K562 (cell line): ENCODE results near the gene TMEM161B. TPM values are rescaled to one million over a fixed set of nuclear protein-coding genes. Genes with fewer than 3 reads are reported as not detected.

Source experiments
- ATAC-seq: fragments of 200-7000 bp; cut with Tn5 transposase; 3 replicates; pipeline ENCODE4 v1.9.1; 2020; ENCODE audit warnings: moderate library complexity
- BruUV-seq: library from RNA; stranded (reverse); fragments of 400-500 nt; replicated peaks from 2 replicates; lab custom pipeline; 2021; lab: Mats Ljungman, UMichigan
- CTCF ChIA-PET: fragments of 300-600 bp; formaldehyde crosslinking; extraction: SDS; loops from one replicate; lab custom pipeline; 2021; ENCODE audit warnings: low intra/inter-chr PET ratio; lab: Yijun Ruan, JAX
- POLR2A ChIA-PET: fragments of 300-600, 350-650 bp; sonication (Branson Sonifier 250); formaldehyde crosslinking; extraction: SDS; loops from one replicate; lab custom pipeline; 2021; ENCODE audit warnings: antibody characterized with exemption, inconsistent platforms; lab: Yijun Ruan, JAX
- DNase-seq, 4 experiments: peaks; one replicate each; pipeline versions ENCODE4 v3.0.0 to v3.0.0-alpha.2; 2011 to 2018; ENCODE audit warnings: low spot score in 3 of 4, mixed read lengths in 3 of 4; ENCODE audit errors: extremely low read depth in 1 of 4
- FAIRE-seq: peaks from 2 replicates; lab custom pipeline; 2011; peaks lifted over from hg19 to GRCh38; lab: Jason Lieb, UNC
- H2AFZ ChIP-seq: 2 replicates; pipeline ENCODE4 v1.6.0; 2011; ENCODE audit warnings: low read depth, low read length, control low read depth, inconsistent platforms
- H3K27ac ChIP-seq: fragments of 200-600 bp; 3 replicates; pipeline ENCODE4 v1.8.0; 2011; ENCODE audit warnings: low read depth, mild to moderate bottlenecking, control low read depth, inconsistent platforms, low read length, moderate library complexity, mixed read lengths; ENCODE audit errors: extremely low read depth
- H3K27me3 ChIP-seq, 2 experiments: fragments of 300-600 bp in 1 of 2; 2 replicates in 1 of 2; 3 replicates in 1 of 2; pipeline versions ENCODE4 v1.6.0 to v1.8.0; 2011; ENCODE audit warnings: inconsistent platforms in 2 of 2, low read length in 2 of 2, mild to moderate bottlenecking in 1 of 2, mixed read lengths in 1 of 2, moderate library complexity in 1 of 2; ENCODE audit not compliant: control insufficient read depth in 2 of 2, insufficient read depth in 2 of 2
- H3K36me3 ChIP-seq: fragments of 300-600 bp; 3 replicates; pipeline ENCODE4 v1.8.0; 2011; ENCODE audit warnings: mild to moderate bottlenecking, low read length, inconsistent platforms; ENCODE audit not compliant: control insufficient read depth, insufficient read depth
- H3K4me1 ChIP-seq, 2 experiments: fragments of 200-600 bp in 1 of 2; replicated peaks in 1 of 2; 2 replicates in 1 of 2; 3 replicates in 1 of 2; pipeline versions ENCODE4 v1.5.1 to v1.8.0; 2011; ENCODE audit warnings: inconsistent platforms in 2 of 2, low read length in 2 of 2, mild to moderate bottlenecking in 1 of 2, mixed read lengths in 1 of 2, moderate library complexity in 1 of 2; ENCODE audit not compliant: control insufficient read depth in 2 of 2, insufficient read depth in 2 of 2
- H3K4me2 ChIP-seq: 2 replicates; pipeline ENCODE4 v1.6.1; 2011; ENCODE audit warnings: low read length, control low read depth, inconsistent platforms, mixed read lengths; ENCODE audit not compliant: insufficient read depth
- H3K4me3 ChIP-seq: fragments of 200-600 bp; sonication (generic), shearing (Covaris generic); 2 replicates; pipeline ENCODE4 v1.5.1; 2016; ENCODE audit warnings: control low read depth, inconsistent platforms
- H3K79me2 ChIP-seq: fragments of 200-600 bp; 3 replicates; pipeline ENCODE4 v1.8.0; 2011; ENCODE audit warnings: low read length, inconsistent platforms; ENCODE audit not compliant: control insufficient read depth, insufficient read depth
- H3K9ac ChIP-seq, 2 experiments: 2 replicates each; pipeline versions ENCODE4 v1.6.0 to v1.6.1; 2011; ENCODE audit warnings: low read depth in 2 of 2, low read length in 2 of 2, control low read depth in 1 of 2, inconsistent platforms in 1 of 2, mild to moderate bottlenecking in 1 of 2, mixed read lengths in 1 of 2; ENCODE audit not compliant: insufficient read depth in 1 of 2
- H3K9me1 ChIP-seq: one replicate; pipeline ENCODE4 v1.6.0; 2011; ENCODE audit warnings: inconsistent platforms, mild to moderate bottlenecking, low read length, moderate library complexity; ENCODE audit not compliant: control insufficient read depth, insufficient read depth
- H3K9me3 ChIP-seq: replicated peaks from 2 replicates; pipeline ENCODE4 v1.5.1; 2011; ENCODE audit warnings: low read depth, low read length, inconsistent platforms; ENCODE audit not compliant: control insufficient read depth, insufficient read depth
- H4K20me1 ChIP-seq: replicated peaks from 2 replicates; pipeline ENCODE4 v1.6.1; 2011; ENCODE audit warnings: low read length, inconsistent platforms, mixed read lengths; ENCODE audit not compliant: control insufficient read depth, insufficient read depth
- ARNT ChIP-seq, 2 experiments: fragments of 450-650 bp; IDR thresholded peaks; 2 replicates each; pipeline ENCODE4 v1.6.1; 2016; ENCODE audit warnings: mild to moderate bottlenecking in 1 of 2
- CAMTA2 ChIP-seq: fragments of 250-450 bp; sonication (Bioruptor Pico); conservative IDR thresholded peaks from 2 replicates; pipeline ENCODE4 v1.5.1; 2022
- CBFB ChIP-seq: sonication (generic); formaldehyde crosslinking; IDR thresholded peaks from 2 replicates; pipeline ENCODE4 v1.4.0; 2020; ENCODE audit warnings: mild to moderate bottlenecking, missing genetic modification reagents
- GMEB1 ChIP-seq: fragments of 250-450 bp; sonication (Bioruptor Pico); IDR thresholded peaks from 2 replicates; pipeline ENCODE4 v1.4.0; 2020; ENCODE audit warnings: mild to moderate bottlenecking
- KLF16 ChIP-seq: IDR thresholded peaks from 2 replicates; pipeline ENCODE4 v1.6.1; 2016; ENCODE audit warnings: antibody characterized with exemption
- MAFG ChIP-seq: fragments of 450-650 bp; conservative IDR thresholded peaks from 2 replicates; pipeline ENCODE4 v1.6.1; 2016; ENCODE audit warnings: missing genetic modification characterization, missing compliant biosample characterization
- SMAD2 ChIP-seq: fragments of 150-350 bp; IDR thresholded peaks from 2 replicates; pipeline ENCODE4 v1.6.1; 2014; ENCODE audit warnings: low read depth, mild to moderate bottlenecking, low read length
- XRCC4 ChIP-seq: IDR thresholded peaks from one replicate; pipeline ENCODE4 v1.6.1; 2011; ENCODE audit not compliant: insufficient read depth, insufficient read length; ENCODE audit errors: extremely low read depth
- ZBTB34 ChIP-seq: fragments of 250-450 bp; sonication (Bioruptor Pico); IDR thresholded peaks from 2 replicates; pipeline ENCODE4 v1.8.0; 2021; ENCODE audit warnings: mild to moderate bottlenecking, moderate library complexity
- ZNF124 ChIP-seq: sonication (generic); formaldehyde crosslinking; IDR thresholded peaks from 2 replicates; pipeline ENCODE4 v1.8.1; 2022; ENCODE audit warnings: missing genetic modification reagents
- in situ Hi-C: fragments of 300-500 bp; cut with MboI; formaldehyde crosslinking; loops from 4 replicates; pipeline ENCODE4 v1.15.0; 2018; ENCODE audit warnings: inconsistent platforms, mixed read lengths
- intact Hi-C: fragments of 100-400 bp; cut with micrococcal nuclease; formaldehyde crosslinking; loops from 2 replicates; pipeline ENCODE4 v1.14.2; 2022
- polyA plus RNA-seq, 8 experiments: library from polyadenylated mRNA; depleted of rRNA in 4 of 8; stranded (reverse) in 5 of 8; unstranded in 3 of 8; fragments of >200 nt; fragmentation: Nextera tagmentation in 2 of 8; fragmentation: Illumina TruSeq in 1 of 8; extraction: Ambion mirVana in 2 of 8; extraction: Trizol in 1 of 8; gene quantifications; 2 replicates each; pipeline versions ENCODE4 v1.2.1 to v1.2.3, GENCODE V29; 2011 to 2014; ENCODE audit warnings: inconsistent platforms in 1 of 8, missing spikeins in 1 of 8
- total RNA-seq, 7 experiments: library from RNA; depleted of rRNA in 6 of 7; stranded (reverse); fragments of >200 nt in 6 of 7; fragmentation: Illumina TruSeq in 2 of 7; extraction: Trizol in 2 of 7; gene quantifications; 2 replicates each; pipeline versions ENCODE4 v1.2.1 to v1.2.3, GENCODE V29; 2011 to 2021; ENCODE audit warnings: low replicate concordance in 1 of 7
- TF ChIP-seq, protein P1 (sequence below): fragments of 250-450 bp; sonication (Bioruptor Pico); IDR thresholded peaks from 2 replicates; pipeline ENCODE4 v1.5.0; 2021
- TF ChIP-seq, protein P2 (sequence below): fragments of 450-650 bp; IDR thresholded peaks from 2 replicates; pipeline ENCODE4 v1.6.1; 2017; ENCODE audit warnings: mild to moderate bottlenecking, moderate library complexity
- TF ChIP-seq, protein P3 (sequence below): fragments of 450-650 bp; IDR thresholded peaks from 2 replicates; pipeline ENCODE4 v1.6.1; 2018; ENCODE audit warnings: mild to moderate bottlenecking, low read depth; ENCODE audit not compliant: partially characterized antibody

Gene TMEM161B
- total and polyA plus RNA-seq, 9 of the 15 experiments (the other 6 are each of a cell fraction or from before 2014, with no cell fraction given) = 18.9 to 57.1 (median 40.6) TPM

DNA sequence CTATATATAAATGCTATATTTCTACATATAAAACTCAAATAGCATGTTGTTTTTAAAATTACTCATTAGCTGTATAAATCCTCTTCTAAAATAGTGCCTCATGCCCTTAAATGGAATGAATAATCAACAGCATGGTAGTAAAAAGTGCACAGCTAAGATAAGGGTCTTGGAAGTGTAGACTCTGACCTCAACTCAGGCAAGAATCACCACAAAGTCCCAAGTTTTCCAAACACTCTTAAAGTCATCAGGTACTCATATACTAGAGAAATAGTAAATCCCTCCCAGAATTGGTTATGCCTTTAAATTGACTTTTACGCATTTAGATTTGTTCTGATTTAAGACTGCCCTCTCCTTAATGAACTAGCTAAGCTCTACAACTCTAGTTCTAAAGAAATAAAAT lies 113.8 kb downstream of the TMEM161B start (continued):
- TF ChIP-seq, protein P1, sequence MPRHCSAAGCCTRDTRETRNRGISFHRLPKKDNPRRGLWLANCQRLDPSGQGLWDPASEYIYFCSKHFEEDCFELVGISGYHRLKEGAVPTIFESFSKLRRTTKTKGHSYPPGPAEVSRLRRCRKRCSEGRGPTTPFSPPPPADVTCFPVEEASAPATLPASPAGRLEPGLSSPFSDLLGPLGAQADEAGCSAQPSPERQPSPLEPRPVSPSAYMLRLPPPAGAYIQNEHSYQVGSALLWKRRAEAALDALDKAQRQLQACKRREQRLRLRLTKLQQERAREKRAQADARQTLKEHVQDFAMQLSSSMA (CRISPR knock-in tag) = no peak
- TF ChIP-seq GMEB1 = no peak
- no peak for TF ChIP-seq CAMTA2 (CRISPR knock-in tag)
- no peak for TF ChIP-seq ARNT (IDR thresholded peaks at IDR 0.05)
- no peak for TF ChIP-seq ZBTB34 (CRISPR knock-in tag)
- no peak for TF ChIP-seq SMAD2
- TF ChIP-seq MAFG (tag) = no peak
- TF ChIP-seq KLF16 = no peak

- Histone ChIP-seq H3K9me3 (no peaks in the 10 kb centered on the region), H4K20me1 (no peaks in the 10 kb centered on the region), H3K4me2 (no peak overlapping the region), H3K27ac (no peak overlapping the region), H3K4me1 (no peaks in the 10 kb centered on the region), H3K27me3 (peaks cover 2 to 3% of the 10 kb centered on the region in 2 experiments; a peak in 2 of 5 replicates), H3K9ac (no peak overlapping the region), H3K36me3 (no peaks in the 10 kb centered on the region), H3K4me3 (no peak overlapping the region), H2AFZ (no peak overlapping the region), H3K9me1 (no peaks in the 10 kb centered on the region), H3K79me2 (no peaks in the 10 kb centered on the region)
- CTCF ChIA-PET = no interaction called here
- in situ Hi-C loops = no loop called here
- ATAC-seq = no peak
- no TSS peak for BruUV-seq
- no peak for DNase-seq
- POLR2A ChIA-PET = no interaction called here
- intact Hi-C loops = no loop called here
- no peak for FAIRE-seq
- TF ChIP-seq, protein P2, sequence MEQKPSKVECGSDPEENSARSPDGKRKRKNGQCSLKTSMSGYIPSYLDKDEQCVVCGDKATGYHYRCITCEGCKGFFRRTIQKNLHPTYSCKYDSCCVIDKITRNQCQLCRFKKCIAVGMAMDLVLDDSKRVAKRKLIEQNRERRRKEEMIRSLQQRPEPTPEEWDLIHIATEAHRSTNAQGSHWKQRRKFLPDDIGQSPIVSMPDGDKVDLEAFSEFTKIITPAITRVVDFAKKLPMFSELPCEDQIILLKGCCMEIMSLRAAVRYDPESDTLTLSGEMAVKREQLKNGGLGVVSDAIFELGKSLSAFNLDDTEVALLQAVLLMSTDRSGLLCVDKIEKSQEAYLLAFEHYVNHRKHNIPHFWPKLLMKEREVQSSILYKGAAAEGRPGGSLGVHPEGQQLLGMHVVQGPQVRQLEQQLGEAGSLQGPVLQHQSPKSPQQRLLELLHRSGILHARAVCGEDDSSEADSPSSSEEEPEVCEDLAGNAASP = no peak
- no peak for TF ChIP-seq XRCC4
- TF ChIP-seq, protein P3, sequence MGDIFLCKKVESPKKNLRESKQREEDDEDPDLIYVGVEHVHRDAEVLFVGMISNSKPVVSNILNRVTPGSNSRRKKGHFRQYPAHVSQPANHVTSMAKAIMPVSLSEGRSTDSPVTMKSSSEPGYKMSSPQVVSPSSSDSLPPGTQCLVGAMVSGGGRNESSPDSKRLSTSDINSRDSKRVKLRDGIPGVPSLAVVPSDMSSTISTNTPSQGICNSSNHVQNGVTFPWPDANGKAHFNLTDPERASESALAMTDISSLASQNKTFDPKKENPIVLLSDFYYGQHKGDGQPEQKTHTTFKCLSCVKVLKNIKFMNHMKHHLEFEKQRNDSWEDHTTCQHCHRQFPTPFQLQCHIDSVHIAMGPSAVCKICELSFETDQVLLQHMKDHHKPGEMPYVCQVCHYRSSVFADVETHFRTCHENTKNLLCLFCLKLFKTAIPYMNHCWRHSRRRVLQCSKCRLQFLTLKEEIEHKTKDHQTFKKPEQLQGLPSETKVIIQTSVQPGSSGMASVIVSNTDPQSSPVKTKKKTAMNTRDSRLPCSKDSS = no peak
- no peak for TF ChIP-seq CBFB (CRISPR knock-in tag)
- no peak for TF ChIP-seq ZNF124 (CRISPR knock-in tag)
These were observed 117.9 kb downstream of the TMEM161B start for GRCh38 chr5:88150747-88151146.
